SK-N-MC (cell line): Measurements from ENCODE around the gene CMTM1.

ENCODE experiments used
- EZH2 ChIP-seq: fragments of 200-600 bp; sonication (generic); IDR thresholded peaks from one replicate; pipeline ENCODE4 v1.6.1; 2017; ENCODE audit warnings: antibody characterized with exemption
- POLR2AphosphoS5 ChIP-seq: IDR thresholded peaks from 2 replicates; pipeline ENCODE4 v1.6.1; 2012; ENCODE audit warnings: mild to moderate bottlenecking, low read depth, low read length, borderline replicate concordance

DNA sequence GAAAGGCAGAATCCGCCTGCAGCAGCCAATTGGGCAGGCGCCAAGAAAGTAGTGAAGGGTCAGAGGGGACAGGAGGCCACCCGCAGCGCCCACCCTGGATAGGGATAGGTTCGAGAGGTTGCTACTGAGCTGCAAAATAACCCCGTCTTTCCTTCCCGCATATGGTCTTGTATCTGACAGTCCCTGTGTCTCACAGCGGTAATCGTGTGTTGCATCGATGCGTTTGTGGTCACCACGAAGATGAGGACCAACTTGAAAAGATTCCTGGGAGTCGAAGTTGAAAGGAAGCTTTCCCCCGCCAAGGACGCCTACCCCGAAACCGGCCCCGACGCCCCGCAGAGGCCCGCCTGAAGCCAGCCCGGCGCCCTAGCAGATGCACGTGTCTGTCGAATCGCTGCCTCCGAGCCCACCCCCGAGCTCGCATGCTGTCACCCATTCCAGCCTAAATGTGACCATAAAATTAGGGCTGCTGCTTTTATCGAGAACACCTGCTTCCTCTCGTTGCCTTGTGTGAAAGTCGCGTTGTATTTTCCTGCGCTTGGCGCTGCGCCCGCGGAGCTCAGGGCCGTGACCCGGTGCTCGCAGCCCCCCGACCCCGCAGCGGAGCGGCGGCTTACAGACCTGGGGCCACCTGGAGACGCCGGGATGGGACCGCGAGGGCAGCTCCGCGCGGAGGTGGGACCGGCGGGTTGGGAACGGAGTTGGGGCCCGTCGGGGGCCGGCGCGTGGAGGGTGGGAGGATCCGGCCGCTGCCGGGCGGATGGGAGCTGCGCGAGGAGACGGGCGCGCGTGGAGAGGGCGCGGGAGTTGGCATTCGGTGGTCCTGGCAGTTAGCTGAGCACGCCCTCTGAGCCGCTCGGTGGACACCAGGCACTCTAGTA, 12.7 kb downstream of the CMTM1 start, which contains the start of gene CMTM2:
- no peak for TF ChIP-seq POLR2AphosphoS5
- TF ChIP-seq EZH2: no peak
